ENCODE data around the gene KASH5. TPM values are rescaled to one million over a fixed set of nuclear protein-coding genes. Genes with fewer than 3 reads are reported as not detected.
"Not testable (repeated sequence)": the region's sequence is repeated elsewhere in the genome, so short reads cannot be mapped to it uniquely, and the experiment has no call there.

The KASH5 gene
- total RNA-seq, 1 donor from 2014 or later = not detected

DNA sequence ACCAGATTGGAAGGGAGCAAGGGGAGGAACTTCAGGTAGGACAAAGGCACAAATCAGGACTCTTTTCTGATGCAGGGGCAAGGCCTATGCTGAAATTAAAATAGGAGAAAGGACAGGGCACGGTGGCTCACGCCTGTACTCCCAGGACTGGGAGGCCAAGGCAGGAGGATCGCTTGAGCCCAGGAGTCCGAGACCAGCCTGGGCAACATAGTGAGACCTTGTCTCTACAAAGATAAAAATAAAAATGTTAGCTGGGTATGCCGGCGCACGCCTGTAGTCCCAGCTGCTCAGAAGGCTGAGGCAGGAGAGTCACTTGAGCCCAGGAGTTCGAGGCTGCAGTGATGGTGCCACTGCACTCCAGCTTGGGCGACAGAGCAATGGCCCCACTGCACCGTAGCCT is 47.6 kb downstream of the KASH5 start:
- intact Hi-C loops (cut with micrococcal nuclease) = no loop called here

DNA sequence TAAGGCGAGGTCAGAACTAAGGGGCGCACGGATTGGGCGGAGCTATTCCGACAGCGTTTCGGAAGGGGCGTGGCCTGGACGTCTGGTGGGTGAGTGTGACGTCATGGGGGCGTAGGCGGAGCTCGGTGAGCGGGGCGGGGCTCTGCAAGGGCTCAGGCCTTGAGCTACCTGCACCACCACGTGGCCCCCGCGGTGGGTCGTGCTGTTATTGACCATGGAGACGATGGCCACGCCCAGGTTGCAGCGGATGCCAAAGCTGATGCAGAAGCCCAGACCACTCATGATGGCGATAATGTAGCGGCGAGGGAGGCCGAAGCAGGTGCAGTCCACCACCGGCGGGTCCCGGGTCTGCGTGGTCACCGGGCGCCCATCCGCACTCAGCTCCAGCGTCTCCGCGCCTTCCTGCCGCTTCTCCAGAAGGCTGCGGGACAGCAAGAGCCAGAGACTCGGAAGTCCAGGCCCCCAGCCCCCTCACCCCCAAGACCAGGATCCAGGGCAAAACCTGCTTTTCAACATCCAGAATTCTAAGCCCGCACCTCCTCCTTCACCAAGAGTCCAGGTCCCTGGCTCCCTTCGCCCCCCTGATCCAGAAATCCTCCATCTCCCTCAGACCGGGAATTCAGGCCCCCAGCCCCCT is 48.5 kb downstream of the KASH5 start:
- intact Hi-C loops (cut with micrococcal nuclease) = no loop called here

DNA sequence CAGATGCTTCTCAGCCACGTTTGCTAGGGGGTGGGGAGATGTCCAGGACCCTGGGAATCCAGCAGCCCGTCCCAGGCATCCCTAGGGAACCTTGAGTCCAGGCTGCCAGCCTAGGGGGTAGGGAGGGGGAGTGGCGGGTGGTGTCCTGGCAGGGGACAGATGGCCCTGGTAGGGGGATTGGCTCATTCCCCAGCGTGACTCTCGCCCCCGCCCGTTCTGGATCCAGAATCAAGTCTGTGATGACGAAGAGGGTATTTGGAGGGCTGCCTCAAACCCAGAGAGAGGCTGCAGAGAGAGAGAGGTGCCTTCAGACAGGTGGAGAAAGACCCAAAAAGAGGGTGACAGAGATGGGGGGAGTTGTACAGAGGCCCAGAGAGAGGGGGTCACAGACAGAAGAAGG is 49.2 kb downstream of the KASH5 start:
- intact Hi-C loops (cut with micrococcal nuclease) = no loop called here

DNA sequence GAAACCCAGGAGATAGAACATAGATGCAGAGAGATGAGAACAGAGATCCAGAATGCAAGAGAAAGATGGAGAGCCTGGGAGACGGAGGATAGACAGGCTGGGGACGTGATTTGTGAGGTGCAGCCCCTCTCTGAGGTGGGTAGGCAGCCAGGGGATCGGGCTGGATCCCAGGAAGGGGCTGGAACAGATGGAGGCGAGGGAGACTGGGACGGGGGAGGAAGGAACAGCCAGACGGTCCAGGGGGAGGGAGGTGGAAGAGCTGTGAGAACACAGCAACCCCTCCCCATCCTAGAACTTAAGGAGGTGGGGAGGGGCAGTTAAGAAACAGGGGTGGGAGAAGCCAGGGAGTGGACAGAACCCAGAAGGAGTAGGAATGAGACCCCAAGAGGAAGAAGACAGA is 50.2 kb downstream of the KASH5 start:
- intact Hi-C loops (cut with micrococcal nuclease) = no loop called here

DNA sequence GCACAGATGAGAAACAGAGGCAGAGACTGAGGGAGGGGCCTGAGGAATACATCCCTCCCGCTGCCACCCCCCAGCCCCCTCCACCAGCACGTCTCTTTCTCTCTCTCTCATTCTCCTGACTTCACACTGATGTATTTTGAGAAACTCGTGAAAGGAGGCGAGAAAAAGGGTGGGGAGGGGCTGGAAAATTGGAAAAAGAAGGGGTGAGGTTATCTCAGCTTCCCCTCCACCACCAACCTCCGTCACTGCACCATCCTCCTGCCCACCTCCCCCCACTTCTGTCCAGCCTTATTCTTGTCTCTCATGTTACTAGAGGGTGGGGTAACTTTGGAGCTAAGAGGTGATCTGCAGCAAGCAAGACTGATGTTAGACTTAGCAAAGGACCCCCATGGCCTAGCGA is 51.8 kb downstream of the KASH5 start:
- intact Hi-C loops (cut with micrococcal nuclease) = no loop called here

DNA sequence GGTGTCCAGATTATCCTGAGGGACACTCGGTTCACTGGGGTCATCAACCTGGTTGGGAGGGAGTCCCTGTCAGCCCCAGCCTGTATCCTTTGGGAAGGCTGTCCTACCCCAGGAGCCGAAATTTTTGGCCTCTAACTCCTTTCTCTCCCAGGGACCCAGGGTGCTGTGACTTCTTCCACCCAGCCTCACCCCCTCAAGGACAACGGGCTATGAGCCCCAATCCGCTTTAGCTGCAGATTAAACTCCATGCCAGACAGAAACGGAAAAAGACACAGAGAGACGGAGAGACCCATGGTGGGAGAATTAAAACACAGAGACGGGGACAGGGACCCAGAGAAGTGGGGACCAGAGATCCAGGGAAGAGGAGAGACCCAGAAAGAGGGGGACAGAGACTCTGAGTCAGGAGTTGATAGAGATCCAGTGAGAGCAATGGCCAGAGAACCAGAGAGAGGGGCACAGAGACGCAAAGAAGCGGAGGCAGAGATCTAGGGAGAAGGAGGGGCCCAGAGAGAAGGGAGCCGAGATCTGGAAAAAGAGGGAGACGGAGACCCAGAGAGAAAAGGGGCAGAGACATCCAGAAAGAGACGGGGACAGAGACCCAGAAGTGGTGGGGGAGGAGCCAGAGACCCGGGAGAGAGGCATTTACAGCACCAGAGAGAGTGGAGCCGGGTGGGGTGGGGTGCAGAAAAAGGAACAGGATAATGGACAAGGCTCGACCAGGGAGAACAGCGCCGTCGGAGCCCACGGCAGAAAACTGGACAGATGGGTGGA is 52.6 kb downstream of the KASH5 start:
- intact Hi-C loops (cut with micrococcal nuclease) = loop anchor here (1.0 kb wide), 2 partner anchors 7 to 109 kb away; no protein-coding TSS in a partner anchor

- intact Hi-C loops (cut with micrococcal nuclease) = loop anchor here (1.0 kb wide), 2 partner anchors 8 to 110 kb away; no protein-coding TSS in a partner anchor
These were observed 53.3 kb downstream of the KASH5 start, which contains the start of gene SLC17A7 for GRCh38 chr19:49441210-49441959. Gene SLC17A7 (minus strand): TSS chr19:49441527. CDS start chr19:49441379, 148 bp downstream.

- intact Hi-C loops (cut with micrococcal nuclease) = loop anchor here (1.0 to 2.0 kb wide), 5 partner anchors 9 to 199 kb away; partner anchors contain the start of genes PTH2, RPS11 and RRAS
These were observed 53.9 kb downstream of the KASH5 start for GRCh38 chr19:49441960-49442350.

- intact Hi-C loops (cut with micrococcal nuclease) = loop anchor here (2.0 kb wide), 3 partner anchors 20 to 198 kb away; partner anchors contain the start of genes PTH2, RPS11 and RRAS
These were observed 54.3 kb downstream of the KASH5 start for GRCh38 chr19:49442354-49442753.

DNA sequence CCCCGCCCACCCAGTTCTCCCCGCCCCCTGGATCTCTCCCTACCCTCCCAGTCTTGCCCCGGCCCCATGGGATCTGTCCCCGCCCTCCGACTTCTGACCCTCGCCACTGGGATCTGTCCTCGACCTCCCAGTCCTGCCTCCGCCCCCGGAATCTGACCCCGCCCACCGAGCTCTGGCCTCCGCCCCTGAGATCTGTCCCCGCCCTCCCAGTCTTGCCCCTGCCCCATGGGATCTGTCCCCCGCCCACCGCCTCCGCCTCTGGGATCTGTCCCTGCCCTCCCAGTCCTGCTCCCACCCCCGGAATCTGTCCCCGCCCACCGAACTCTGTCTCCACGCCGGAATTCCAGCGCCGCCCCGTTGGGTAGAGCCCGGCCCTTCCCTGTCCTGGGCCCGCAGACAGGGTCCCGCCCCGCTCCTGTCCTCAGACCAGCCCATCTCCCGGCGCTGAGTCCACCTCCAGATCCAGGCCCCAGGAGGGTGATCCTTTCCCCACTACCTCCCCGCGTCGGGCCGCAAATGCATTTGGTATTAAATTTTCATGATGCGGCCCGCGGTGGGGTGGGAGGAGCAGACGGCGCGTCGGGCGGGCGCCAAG is 54.8 kb downstream of the KASH5 start:
- intact Hi-C loops (cut with micrococcal nuclease) = loop anchor here (1.0 to 2.0 kb wide), 10 partner anchors 8 to 217 kb away; partner anchors contain the start of genes DKKL1, FLT3LG, PIH1D1 and PTH2

- intact Hi-C loops (cut with micrococcal nuclease) = loop anchor here (1.0 to 2.0 kb wide), 10 partner anchors 8 to 217 kb away; partner anchors contain the start of genes DKKL1, FLT3LG, PIH1D1 and PTH2
These were observed 55.5 kb downstream of the KASH5 start for GRCh38 chr19:49443366-49444099.

GRCh38 chr19:49444100-49444700 is 56.2 kb downstream of the KASH5 start:
- intact Hi-C loops (cut with micrococcal nuclease) = not testable (repeated sequence)

- intact Hi-C loops (cut with micrococcal nuclease) = no loop called here
These were observed 57.9 kb downstream of the KASH5 start for GRCh38 chr19:49445997-49446396.

DNA sequence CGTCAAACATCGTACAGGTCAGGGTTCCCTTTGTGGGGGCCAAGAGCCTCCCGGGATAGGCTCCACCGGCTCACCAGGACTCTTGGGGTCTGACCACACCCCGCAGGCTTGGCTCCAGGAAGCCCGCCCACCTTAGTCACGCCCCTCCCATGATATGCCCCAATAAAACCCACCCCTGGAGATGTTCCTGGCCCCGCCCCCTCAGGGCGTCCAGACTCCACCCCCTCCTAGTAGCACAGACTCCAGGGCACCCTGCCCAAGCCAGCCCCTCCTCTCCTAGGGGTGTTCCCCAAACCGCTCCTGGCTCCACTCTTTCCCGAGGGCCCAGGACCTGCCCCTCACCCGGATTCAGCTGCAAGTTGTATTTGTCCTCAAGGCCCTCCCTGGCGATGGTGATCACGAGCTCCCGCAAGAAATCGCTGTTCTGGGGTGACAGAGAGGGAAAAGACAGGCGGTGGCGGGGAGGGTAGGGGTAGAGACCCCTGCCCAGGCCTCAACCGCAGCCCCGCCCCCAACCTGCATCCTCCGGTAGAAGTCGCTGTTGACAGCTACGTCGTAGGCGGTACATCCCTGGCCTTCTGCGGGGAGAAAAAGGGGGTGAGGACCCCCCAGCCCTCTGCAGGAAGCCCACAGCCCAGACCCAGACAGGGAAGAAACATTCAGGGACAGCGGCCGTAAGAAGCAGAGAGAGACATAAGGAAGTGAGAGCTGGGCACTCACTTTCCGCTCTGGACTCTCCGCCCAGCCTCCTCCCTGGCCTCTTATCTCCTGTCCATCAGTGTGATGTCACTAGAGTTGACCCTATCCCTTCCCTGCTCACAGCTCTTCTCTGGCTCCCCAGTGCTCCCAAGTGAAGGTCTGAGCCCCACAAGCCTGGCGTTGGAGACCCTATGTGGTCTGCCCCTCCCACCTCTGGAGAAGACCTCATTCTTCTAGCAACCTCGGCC is 59.7 kb downstream of the KASH5 start:
- intact Hi-C loops (cut with micrococcal nuclease) = no loop called here

GRCh38 chr19:49448432-49448786 is 60.4 kb downstream of the KASH5 start:
- intact Hi-C loops (cut with micrococcal nuclease) = no loop called here

- intact Hi-C loops (cut with micrococcal nuclease) = loop anchor here (5.0 kb wide), 4 partner anchors 323 to 803 kb away; partner anchors contain the start of genes CA11, FUZ, GYS1 and RUVBL2
These were observed 62.4 kb downstream of the KASH5 start for GRCh38 chr19:49450405-49450804.

DNA sequence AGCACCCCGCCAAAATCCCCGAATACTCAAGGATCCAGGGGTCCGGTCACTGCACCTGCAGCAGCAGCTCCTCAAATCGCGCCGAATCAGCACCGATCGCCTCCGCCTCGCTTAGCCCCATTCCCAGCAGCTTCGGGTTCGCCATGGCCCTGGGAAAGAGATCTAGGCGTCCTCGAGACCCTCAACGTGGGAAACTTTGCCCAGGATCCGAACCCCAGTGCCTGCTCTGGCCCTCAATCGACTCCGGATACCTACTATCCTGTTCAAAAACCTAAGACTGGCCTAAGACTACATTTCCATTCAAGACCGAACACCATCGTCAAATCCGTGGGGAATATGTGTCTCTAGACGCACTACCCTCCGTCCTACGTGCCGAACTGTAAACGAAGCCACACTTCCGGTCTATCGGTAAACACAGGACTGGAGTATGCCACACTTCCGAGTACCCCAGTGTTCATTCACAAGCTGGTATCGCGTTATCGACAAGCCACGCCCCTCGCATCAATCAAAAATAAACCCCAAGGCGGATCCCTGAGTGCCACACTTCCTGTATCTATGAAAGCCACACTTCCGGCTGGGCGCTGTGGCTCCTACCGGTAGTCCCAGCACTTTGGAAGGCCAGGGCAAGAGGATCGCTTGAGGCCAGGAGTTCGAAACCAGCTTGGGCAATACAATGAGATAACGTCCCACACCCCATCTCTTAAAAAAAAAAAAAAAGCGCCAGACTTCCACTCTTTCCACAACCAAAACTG is 63.6 kb downstream of the KASH5 start, which contains the start of gene PIH1D1:
Gene PIH1D1, minus strand, starts transcription at position 385 of the 752 bp plus-strand sequence. Its CDS starts 240 bp downstream, at position 145.
- intact Hi-C loops (cut with micrococcal nuclease) = loop anchor here (1.0 to 5.0 kb wide), 9 partner anchors 8 to 804 kb away; partner anchors contain the start of genes AP2A1, CA11, FUZ and GYS1
